Activated CD4-positive, alpha-beta T cell treated with anti-CD3 and anti-CD28 coated beads for 36 hours (primary cell): Measurements from ENCODE around the gene GRM4. TPM values are rescaled to one million over a fixed set of nuclear protein-coding genes. Genes with fewer than 3 reads are reported as not detected.

Source experiments
- ATAC-seq: fragments of 200-7000 bp; cut with Tn5 transposase; one replicate; pipeline ENCODE4 v1.10.0; 2021; ENCODE audit warnings: mild to moderate bottlenecking, moderate library complexity
- CTCF ChIA-PET: fragments of 350-600 bp; sonication (Branson Sonifier 250); formaldehyde crosslinking; loops from one replicate; lab custom pipeline; 2021; ENCODE audit warnings: antibody characterized with exemption; lab: Charles Lee
- POLR2A ChIA-PET: fragments of 350-600 bp; sonication (Branson Sonifier 250); formaldehyde crosslinking; loops from one replicate; lab custom pipeline; 2021; ENCODE audit warnings: antibody characterized with exemption, inconsistent platforms; lab: Charles Lee
- DNase-seq: peaks from one replicate; pipeline ENCODE4 v3.0.0-alpha.2; 2020
- H3K27ac Mint-ChIP-seq: one replicate; pipeline ENCODE4 v1.8.0; 2021; ENCODE audit warnings: mixed read lengths
- H3K27me3 Mint-ChIP-seq: one replicate; pipeline ENCODE4 v1.8.0; 2021; ENCODE audit warnings: mixed read lengths
- H3K36me3 Mint-ChIP-seq: one replicate; pipeline ENCODE4 v1.8.0; 2021; ENCODE audit warnings: low read depth, mixed read lengths
- H3K4me1 Mint-ChIP-seq: one replicate; pipeline ENCODE4 v1.8.0; 2021; ENCODE audit warnings: mixed read lengths
- H3K4me3 Mint-ChIP-seq: one replicate; pipeline ENCODE4 v1.8.0; 2021; ENCODE audit warnings: mild to moderate bottlenecking, moderate library complexity, mixed read lengths
- H3K9me3 Mint-ChIP-seq: one replicate; pipeline ENCODE4 v1.8.0; 2021; ENCODE audit warnings: low read depth, mixed read lengths
- intact Hi-C, 2 experiments: fragments of 100-400 bp; cut with DNase I in 1 of 2; cut with micrococcal nuclease in 1 of 2; formaldehyde crosslinking; loops; one replicate each; pipeline versions ENCODE4 v1.14.2 to v1.15.1; 2022 to 2024; cut with DNase I, micrococcal nuclease
- total RNA-seq, 2 experiments: library from RNA; stranded (reverse); gene quantifications; one replicate each; pipeline ENCODE4 v1.2.3, GENCODE V29; 2021

GRM4 gene
- total RNA-seq, 2 experiments from 2014 or later = 0.11 TPM; not detected in 1

DNA sequence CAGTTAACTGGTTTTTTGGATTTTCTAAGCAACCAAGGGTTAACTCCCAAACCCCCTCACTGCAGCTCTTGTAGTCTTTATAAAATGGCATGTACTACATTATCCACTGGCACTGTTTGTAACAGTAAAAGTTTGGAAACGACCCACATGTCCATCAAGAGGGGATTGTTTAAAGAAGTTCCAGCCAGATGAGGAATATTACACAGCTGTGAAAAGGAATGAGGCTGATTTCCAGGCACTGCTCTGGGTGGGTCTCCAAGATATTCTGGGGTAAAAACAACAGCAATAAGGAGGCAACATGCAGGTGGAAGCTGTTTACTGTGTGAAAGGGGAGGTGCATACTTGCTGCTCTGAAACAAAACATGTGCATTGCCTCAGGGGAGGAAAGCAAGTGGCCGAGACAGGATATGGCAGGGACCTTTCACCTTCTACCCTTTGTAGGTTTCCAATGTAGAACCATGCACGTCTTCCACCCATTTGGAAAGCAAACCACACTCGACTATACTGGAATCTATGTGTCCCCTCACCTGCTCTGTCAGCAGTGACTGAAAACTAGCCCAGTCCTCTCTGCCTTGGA, 51.9 kb downstream of the GRM4 start:
- Mint-ChIP-seq H3K4me1 (no peaks in the 10 kb centered on the region), H3K27ac (no peak overlapping the region), H3K36me3 (no peaks in the 10 kb centered on the region), H3K4me3 (no peak overlapping the region), H3K9me3 (no peaks in the 10 kb centered on the region), H3K27me3 (peaks cover 18% of the 10 kb centered on the region)
- ATAC-seq (no peak), DNase-seq (no peak)
- ChIA-PET CTCF (no interaction called here), POLR2A (no interaction called here)
- intact Hi-C loops = no loop called here

- ChIA-PET POLR2A (no interaction called here), CTCF (no interaction called here)
- peaks cover 18% of the 10 kb centered on the region for H3K27me3 Mint-ChIP-seq
- DNase-seq (no peak), ATAC-seq (no peak)
- no peaks in the 10 kb centered on the region for H3K36me3 Mint-ChIP-seq
- H3K27ac Mint-ChIP-seq = no peak overlapping the region
- H3K4me3 Mint-ChIP-seq = no peak overlapping the region
- H3K9me3 Mint-ChIP-seq = no peaks in the 10 kb centered on the region
- H3K4me1 Mint-ChIP-seq = no peaks in the 10 kb centered on the region
- intact Hi-C loops = no loop called here
These were observed 52.7 kb downstream of the GRM4 start for GRCh38 chr6:34093206-34093605.

GRCh38 chr6:34092631-34093030, 53.3 kb downstream of the GRM4 start:
- peaks cover 18% of the 10 kb centered on the region for H3K27me3 Mint-ChIP-seq
- intact Hi-C loops = no loop called here
- ATAC-seq (no peak), DNase-seq (no peak)
- no peaks in the 10 kb centered on the region for H3K4me1 Mint-ChIP-seq
- H3K9me3 Mint-ChIP-seq = no peaks in the 10 kb centered on the region
- no peaks in the 10 kb centered on the region for H3K36me3 Mint-ChIP-seq
- no peak overlapping the region for H3K4me3 Mint-ChIP-seq
- CTCF ChIA-PET = no interaction called here
- no peak overlapping the region for H3K27ac Mint-ChIP-seq
- POLR2A ChIA-PET = no interaction called here

DNA sequence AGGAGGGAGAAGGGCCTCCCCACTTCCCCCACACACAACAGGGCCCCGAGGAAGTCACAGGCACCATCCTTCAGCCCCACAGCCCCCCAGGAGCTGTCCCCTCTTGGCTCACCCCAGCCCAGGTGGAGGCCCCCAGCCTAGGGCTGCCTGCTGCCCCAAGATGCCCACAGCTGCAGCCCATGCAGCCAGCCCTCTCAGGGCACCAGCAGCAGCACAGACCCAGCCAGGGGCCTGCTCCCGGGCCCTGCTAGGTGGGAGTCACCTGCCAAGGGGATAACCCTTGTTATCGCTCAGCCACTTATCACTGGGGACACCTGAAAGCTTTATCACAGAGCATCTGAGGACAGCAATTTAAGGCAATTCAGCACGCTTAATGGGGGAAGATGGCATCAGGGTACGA, 55.0 kb downstream of the GRM4 start:
- POLR2A ChIA-PET = no interaction called here
- CTCF ChIA-PET = no interaction called here
- DNase-seq (no peak), ATAC-seq (no peak)
- Mint-ChIP-seq H3K9me3 (no peaks in the 10 kb centered on the region), H3K4me1 (no peaks in the 10 kb centered on the region), H3K27ac (no peak overlapping the region), H3K27me3 (peaks cover 13% of the 10 kb centered on the region), H3K36me3 (no peaks in the 10 kb centered on the region), H3K4me3 (no peak overlapping the region)
- intact Hi-C loops = no loop called here

- no peak for DNase-seq
- ChIA-PET POLR2A (no interaction called here), CTCF (no interaction called here)
- H3K36me3 Mint-ChIP-seq = no peaks in the 10 kb centered on the region
- no peaks in the 10 kb centered on the region for H3K4me1 Mint-ChIP-seq
- peaks cover 10% of the 10 kb centered on the region for H3K27me3 Mint-ChIP-seq
- intact Hi-C loops = no loop called here
- no peak overlapping the region for H3K27ac Mint-ChIP-seq
- ATAC-seq = no peak
- no peaks in the 10 kb centered on the region for H3K9me3 Mint-ChIP-seq
- no peak overlapping the region for H3K4me3 Mint-ChIP-seq
These were observed 55.4 kb downstream of the GRM4 start for GRCh38 chr6:34090529-34090928.

DNA sequence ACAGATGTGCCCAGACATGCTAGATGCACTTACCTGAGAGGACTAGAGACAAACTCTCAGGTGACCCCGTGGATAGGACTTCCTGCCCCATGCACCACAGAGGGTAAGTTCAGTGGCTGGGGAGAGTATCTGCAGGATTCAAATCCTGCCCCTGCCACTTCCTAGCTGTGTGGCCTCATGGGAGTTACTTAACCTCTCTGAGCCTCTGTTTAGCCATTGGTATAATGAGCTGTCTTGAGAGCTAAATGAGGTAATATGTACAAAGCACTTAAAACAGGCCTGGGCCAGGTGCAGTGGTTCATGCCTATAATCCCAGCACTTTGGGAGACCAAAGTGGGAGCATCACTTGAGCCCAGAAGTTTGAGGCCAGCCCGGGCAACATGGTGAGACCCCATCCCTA, 59.3 kb downstream of the GRM4 start:
- Mint-ChIP-seq H3K36me3 (no peaks in the 10 kb centered on the region), H3K4me3 (no peak overlapping the region), H3K27ac (no peak overlapping the region), H3K9me3 (no peaks in the 10 kb centered on the region), H3K27me3 (no peaks in the 10 kb centered on the region), H3K4me1 (no peaks in the 10 kb centered on the region)
- intact Hi-C loops = no loop called here
- ATAC-seq (no peak), DNase-seq (no peak)
- CTCF ChIA-PET = interaction anchor here (1.3 kb wide), 1 partner anchor 31 kb away, joined by 5 read pairs; no protein-coding TSS in a partner anchor
- POLR2A ChIA-PET = no interaction called here

DNA sequence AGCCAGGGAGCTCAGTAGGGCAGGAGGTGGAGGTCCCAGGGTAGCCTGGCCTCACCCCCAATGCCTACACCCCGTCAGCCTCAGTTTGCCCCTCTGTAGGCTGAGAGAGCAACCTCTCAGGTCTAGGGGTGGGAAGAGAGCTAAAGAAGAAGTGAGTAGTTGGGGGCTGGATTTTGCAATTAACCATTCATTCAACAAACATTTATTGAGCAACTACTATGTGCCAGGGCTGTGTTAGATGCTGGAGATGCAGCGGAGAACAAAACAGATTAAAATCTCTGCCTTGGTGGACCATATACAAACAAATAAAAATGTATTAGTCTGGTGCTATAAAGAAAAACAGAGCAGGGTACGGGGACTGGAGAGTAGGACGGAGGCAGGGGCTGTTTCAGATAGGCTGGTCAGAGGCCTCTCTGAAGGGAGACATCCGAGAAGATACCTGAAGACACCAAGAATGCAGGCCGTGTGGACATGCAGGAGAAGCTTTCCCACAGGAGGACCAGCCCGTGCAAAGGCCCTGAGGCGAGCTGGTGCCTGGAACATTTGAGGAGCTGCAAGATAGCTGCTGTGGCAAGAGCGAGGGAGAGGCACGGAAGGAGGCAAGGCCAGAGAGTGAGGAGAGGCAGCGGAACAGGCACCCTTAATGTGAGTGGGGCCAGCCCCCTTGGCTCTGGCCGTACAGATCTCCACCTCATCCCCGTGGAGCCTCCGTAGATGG, 60.3 kb downstream of the GRM4 start:
- ATAC-seq = no peak
- Mint-ChIP-seq H3K36me3 (no peaks in the 10 kb centered on the region), H3K27ac (no peak overlapping the region), H3K4me1 (no peaks in the 10 kb centered on the region), H3K27me3 (no peaks in the 10 kb centered on the region), H3K9me3 (no peaks in the 10 kb centered on the region), H3K4me3 (no peak overlapping the region)
- intact Hi-C loops = no loop called here
- CTCF ChIA-PET = interaction anchor here (1.3 kb wide), 1 partner anchor 30 kb away, joined by 5 read pairs; no protein-coding TSS in a partner anchor
- POLR2A ChIA-PET = no interaction called here
- DNase-seq = no peak

DNA sequence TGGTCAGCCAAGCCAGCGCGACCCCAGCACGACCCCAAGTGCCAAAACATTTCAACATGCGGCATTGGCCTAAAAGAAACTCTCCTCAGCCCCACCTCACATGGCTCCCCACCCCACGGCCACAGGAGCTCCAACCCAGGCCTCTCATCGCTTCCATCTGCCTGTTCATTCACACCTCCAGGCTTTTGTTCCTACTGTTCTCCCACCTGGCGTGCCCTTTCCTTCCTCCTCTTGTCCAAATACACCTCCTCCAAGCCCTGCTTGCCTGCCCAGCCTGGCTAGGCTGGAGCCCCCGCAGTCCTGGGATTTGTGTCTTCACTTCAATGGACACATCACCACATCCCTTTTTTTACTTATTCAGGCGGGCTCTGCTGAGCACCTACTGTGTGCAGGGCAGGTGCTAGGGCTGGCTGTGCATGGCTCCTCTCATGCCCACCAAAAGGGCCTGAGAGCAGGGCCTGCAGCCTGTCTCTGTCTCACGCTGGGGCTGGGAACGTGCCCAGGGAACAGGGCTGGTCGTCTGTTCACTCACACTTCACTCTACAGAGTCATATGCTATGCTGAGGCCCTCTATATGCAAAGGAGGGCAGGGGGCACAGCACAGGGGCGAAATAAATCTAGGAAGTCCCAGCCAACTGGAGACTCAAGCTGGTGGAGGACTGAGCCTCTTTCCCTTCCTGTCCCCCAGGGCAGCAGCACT, 61.1 kb downstream of the GRM4 start:
- Mint-ChIP-seq H3K36me3 (no peaks in the 10 kb centered on the region), H3K27ac (no peak overlapping the region), H3K4me1 (no peaks in the 10 kb centered on the region), H3K9me3 (no peaks in the 10 kb centered on the region), H3K27me3 (no peaks in the 10 kb centered on the region), H3K4me3 (no peak overlapping the region)
- intact Hi-C loops = no loop called here
- ATAC-seq = no peak
- POLR2A ChIA-PET = no interaction called here
- no peak for DNase-seq
- CTCF ChIA-PET = interaction anchor here (0.6 kb wide), 1 partner anchor 9 kb away, joined by 3 read pairs; no protein-coding TSS in a partner anchor

- Mint-ChIP-seq H3K4me3 (no peak overlapping the region), H3K36me3 (no peaks in the 10 kb centered on the region), H3K9me3 (no peaks in the 10 kb centered on the region), H3K27ac (no peak overlapping the region), H3K27me3 (no peaks in the 10 kb centered on the region), H3K4me1 (no peaks in the 10 kb centered on the region)
- POLR2A ChIA-PET = no interaction called here
- DNase-seq (no peak), ATAC-seq (no peak)
- CTCF ChIA-PET = interaction anchor here (0.7 kb wide), 1 partner anchor 305 kb away, joined by 6 read pairs; no protein-coding TSS in a partner anchor
- intact Hi-C loops = no loop called here
These were observed 62.8 kb downstream of the GRM4 start for GRCh38 chr6:34082864-34083626.

DNA sequence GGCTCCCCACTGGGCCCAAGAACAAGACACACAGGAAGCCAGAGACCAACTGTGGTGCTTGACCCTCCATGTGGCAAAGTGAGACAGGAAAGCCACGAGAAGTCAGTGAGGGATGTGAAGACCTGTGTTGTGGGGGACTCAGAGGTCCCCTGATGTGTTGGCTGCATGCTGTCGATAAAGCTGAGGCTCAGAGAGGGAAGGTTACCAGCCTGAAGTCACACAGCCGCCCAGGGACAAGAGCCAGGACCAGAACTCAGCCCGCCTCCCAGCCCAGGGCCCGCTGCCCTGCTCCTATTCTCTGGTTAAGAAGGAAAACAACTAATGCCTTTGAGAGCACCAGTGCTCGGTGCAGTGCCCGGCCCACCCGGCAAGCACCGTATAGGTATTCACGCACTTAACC, 63.5 kb downstream of the GRM4 start:
- ChIA-PET CTCF (no interaction called here), POLR2A (interaction anchor here (0.6 kb wide), 1 partner anchor 103 kb away, joined by 4 read pairs; no protein-coding TSS in a partner anchor)
- ATAC-seq (no peak), DNase-seq (no peak)
- Mint-ChIP-seq H3K4me3 (no peak overlapping the region), H3K36me3 (no peaks in the 10 kb centered on the region), H3K27me3 (no peaks in the 10 kb centered on the region), H3K9me3 (no peaks in the 10 kb centered on the region), H3K27ac (no peak overlapping the region), H3K4me1 (no peaks in the 10 kb centered on the region)
- intact Hi-C loops = no loop called here

- Mint-ChIP-seq H3K27ac (no peak overlapping the region), H3K4me1 (no peaks in the 10 kb centered on the region), H3K4me3 (no peak overlapping the region), H3K27me3 (no peaks in the 10 kb centered on the region), H3K36me3 (no peaks in the 10 kb centered on the region), H3K9me3 (no peaks in the 10 kb centered on the region)
- ChIA-PET CTCF (interaction anchor here (0.7 kb wide), 2 partner anchors 170 to 465 kb away, joined by 3 to 5 read pairs; no protein-coding TSS in a partner anchor), POLR2A (no interaction called here)
- intact Hi-C loops = no loop called here
- no peak for ATAC-seq
- no peak for DNase-seq
These were observed 65.5 kb downstream of the GRM4 start for GRCh38 chr6:34080357-34080756.
